WI38 (cell line): ENCODE data around the gene KIAA1958.

Experiments
- H3K4me3 ChIP-seq: 2 replicates; pipeline ENCODE4 v1.5.1; 2011; ENCODE audit warnings: low read depth, mild to moderate bottlenecking, control low read depth, low read length
- CTCF ChIP-seq: IDR thresholded peaks from 2 replicates; pipeline ENCODE4 v1.5.1; 2012; ENCODE audit warnings: low read depth, mild to moderate bottlenecking, control low read depth, low read length

KIAA1958 gene

DNA sequence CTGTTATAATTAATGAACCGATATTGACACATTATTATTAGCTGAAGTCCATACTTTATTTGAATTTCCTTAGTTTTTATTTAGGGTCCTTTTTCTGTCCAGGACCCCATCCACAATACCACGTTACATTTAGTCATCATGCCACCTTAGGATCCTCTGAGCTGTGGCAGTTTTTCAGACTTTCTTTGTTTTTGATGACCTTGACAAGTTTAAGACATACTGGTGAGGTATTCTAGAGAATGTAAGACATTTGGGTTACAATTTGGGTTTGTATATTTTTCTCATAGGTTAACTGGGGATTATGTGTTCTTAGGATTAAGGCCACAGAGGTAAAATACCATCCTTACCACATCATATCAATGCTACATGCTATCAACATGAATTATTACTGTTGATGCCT lies 42.7 kb downstream of the KIAA1958 start:
- TF ChIP-seq CTCF: no peak
- no peak overlapping the region for H3K4me3 ChIP-seq

DNA sequence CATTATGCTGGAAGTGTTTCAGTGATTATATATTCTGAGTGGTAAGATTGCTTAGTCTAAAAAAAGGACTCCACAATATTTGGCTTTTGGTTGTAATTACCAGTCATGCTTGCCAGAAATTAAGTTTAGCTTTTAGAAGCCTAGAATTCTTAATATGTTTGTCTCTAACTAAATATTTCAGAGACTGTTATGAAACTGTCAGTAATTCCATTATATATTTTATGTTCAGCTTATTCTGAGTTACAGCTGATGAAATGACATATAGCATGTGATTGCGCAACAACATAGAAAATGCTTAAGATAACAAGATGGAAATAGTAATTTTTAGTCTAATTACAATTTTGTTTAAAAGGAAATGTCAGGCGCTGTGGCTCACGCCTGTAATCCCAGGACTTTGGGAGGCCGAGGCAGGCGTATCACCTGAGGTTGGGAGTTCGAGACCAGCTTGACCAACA lies 44.2 kb downstream of the KIAA1958 start:
- no peak overlapping the region for H3K4me3 ChIP-seq
- no peak for TF ChIP-seq CTCF

- H3K4me3 ChIP-seq: no peak overlapping the region
- no peak for TF ChIP-seq CTCF
These were observed 45.1 kb downstream of the KIAA1958 start for GRCh38 chr9:112531666-112532282.

DNA sequence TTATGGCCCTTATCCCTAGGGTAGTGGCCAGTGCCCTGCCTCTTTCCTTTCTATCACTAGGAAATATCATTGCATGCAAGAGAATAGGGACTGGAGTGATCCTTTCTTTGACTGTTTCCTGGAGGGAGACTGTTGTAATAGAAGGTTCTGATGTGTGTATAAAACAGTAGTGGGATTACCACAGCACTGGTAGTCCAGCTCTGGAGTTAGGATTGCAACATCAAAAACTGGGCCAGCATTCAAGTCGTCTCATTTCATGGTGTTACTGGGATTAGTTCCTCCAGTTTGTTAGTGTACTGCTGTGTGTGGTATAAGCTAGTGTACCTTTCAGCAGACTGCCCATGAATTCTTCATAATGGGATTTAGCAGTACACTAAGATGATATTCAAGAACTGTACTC lies 45.8 kb downstream of the KIAA1958 start:
- TF ChIP-seq CTCF: no peak
- no peak overlapping the region for H3K4me3 ChIP-seq

- H3K4me3 ChIP-seq: no peak overlapping the region
- TF ChIP-seq CTCF: no peak
These were observed 47.0 kb downstream of the KIAA1958 start for GRCh38 chr9:112533660-112534059.

- H3K4me3 ChIP-seq: no peak overlapping the region
- TF ChIP-seq CTCF: no peak
These were observed 48.7 kb downstream of the KIAA1958 start for GRCh38 chr9:112535301-112535700.

GRCh38 chr9:112535811-112536210 lies 49.2 kb downstream of the KIAA1958 start:
- TF ChIP-seq CTCF: no peak
- no peak overlapping the region for H3K4me3 ChIP-seq
